ENCODE measurements around the gene PCSK7.
A peak's percentile ranks its signal among the peaks of the same experiment; 100 is the strongest.

PCSK7 gene

DNA sequence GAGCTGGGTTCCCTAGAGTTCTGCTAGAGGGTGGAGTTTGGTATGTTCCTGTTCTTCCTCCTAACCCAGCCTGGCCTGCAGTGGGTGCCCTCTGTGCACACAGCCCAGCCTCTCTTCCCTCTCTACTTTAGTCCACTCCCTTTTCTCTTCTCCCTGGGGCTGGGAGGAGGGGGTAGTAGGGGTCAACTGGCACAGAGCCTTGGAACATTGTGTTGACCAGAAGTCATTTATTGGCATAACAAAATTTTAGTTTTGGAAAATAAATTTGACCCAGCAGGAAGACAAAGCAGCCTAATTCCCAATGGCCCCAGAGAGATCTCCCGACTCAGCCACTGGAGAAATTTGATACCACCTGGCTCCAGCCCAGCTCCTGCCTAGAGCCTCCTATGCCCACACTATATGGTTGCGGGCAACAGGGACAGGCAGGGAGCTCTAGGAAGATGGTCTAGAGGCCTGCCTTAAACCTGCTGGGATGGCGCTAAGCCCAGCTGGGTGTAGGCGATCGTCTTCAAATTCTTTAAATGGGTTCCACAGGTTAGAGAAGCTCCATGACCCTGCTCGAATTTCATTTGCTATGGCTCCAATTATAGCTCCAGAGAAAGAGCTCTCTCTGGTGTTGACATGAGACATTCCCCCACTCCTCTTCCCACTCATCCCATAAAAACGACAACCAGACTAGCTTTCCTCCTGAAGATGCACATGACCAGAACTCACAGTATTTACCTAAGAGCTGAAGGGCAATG lies 9.9 kb downstream of the PCSK7 start:
- POLR2A ChIA-PET = interaction anchor here (0.7 to 1.7 kb wide), 8 partner anchors 9 to 78 kb away, joined by 3 to 11 read pairs (median 3); partner anchors contain the start of genes PAFAH1B2, PCSK7, RNF214 and SIDT2
- CTCF ChIA-PET = interaction anchor here (0.6 to 4.0 kb wide), 17 partner anchors 9 to 1555 kb away, joined by 3 to 39 read pairs (median 4); partner anchors contain the start of genes APOA5 and PCSK7
- Histone ChIP-seq H3K36me3 (ENCODE audit: control insufficient read depth in 2 of 2, insufficient read depth in 1 of 2, low read length in 2 of 2) (peaks cover 0 to 87% of the 10 kb centered on the region in 2 experiments; a peak in 1 of 3 replicates), H3K4me1 (ENCODE audit: control insufficient read depth, insufficient read depth, low read length) (peaks cover 3% of the 10 kb centered on the region; the same call in 1 of the 2 replicates), H3K9me3 (ENCODE audit: control insufficient read depth, insufficient read depth, low read depth, low read length) (no peaks in the 10 kb centered on the region), H3K4me3 (ENCODE audit: low read depth, low read length) (no peak overlapping the region), H3K27ac (ENCODE audit: extremely low read depth, low read depth, low read length) (peak overlapping the region; percentile 20; the same call in 1 of the 2 replicates)
- TF ChIP-seq HOXC10 (CRISPR knock-in tag; IDR thresholded peaks at IDR 0.05) = no peak
- no peak for TF ChIP-seq ZEB2 (tag by site-specific recombination; IDR thresholded peaks at IDR 0.05)
- TF ChIP-seq ZNF707 (tag by site-specific recombination; IDR thresholded peaks at IDR 0.05) = no peak
- no peak for TF ChIP-seq ZBTB20 (tag by site-specific recombination; IDR thresholded peaks at IDR 0.05)
- no peak for TF ChIP-seq KLF16 (tag by site-specific recombination; IDR thresholded peaks at IDR 0.05)
- TF ChIP-seq ZNF223 (tag by site-specific recombination; IDR thresholded peaks at IDR 0.05) = no peak
- TF ChIP-seq IKZF3 (tag by site-specific recombination; IDR thresholded peaks at IDR 0.05) = peak; percentile 76; the same call in 1 of the 2 replicates
- no peak for TF ChIP-seq PRDM2 (tag by site-specific recombination; IDR thresholded peaks at IDR 0.05; ENCODE audit: borderline replicate concordance)
- no peak for TF ChIP-seq ZNF2 (tag by site-specific recombination; IDR thresholded peaks at IDR 0.05)
- no peak for TF ChIP-seq ZNF214 (tag by site-specific recombination; IDR thresholded peaks at IDR 0.05; ENCODE audit: borderline replicate concordance)
- TF ChIP-seq ZXDB (tag by site-specific recombination; IDR thresholded peaks at IDR 0.05) = 0 out of 2 replicates have a peak, but pooled peaks have one; percentile 23
- no peak for TF ChIP-seq ZNF776 (tag by site-specific recombination; IDR thresholded peaks at IDR 0.05; ENCODE audit: borderline replicate concordance)
- peak; percentile 52 for TF ChIP-seq ZBTB8A (tag by site-specific recombination; IDR thresholded peaks at IDR 0.05)
- TF ChIP-seq BCL6B (tag by site-specific recombination; IDR thresholded peaks at IDR 0.05) = no peak
- TF ChIP-seq ZNF174 (tag by site-specific recombination; IDR thresholded peaks at IDR 0.05) = no peak
- TF ChIP-seq ZNF350 (tag by site-specific recombination; IDR thresholded peaks at IDR 0.05) = no peak
- TF ChIP-seq ZNF10 (tag by site-specific recombination; IDR thresholded peaks at IDR 0.05) = no peak
- TF ChIP-seq ZNF76 (tag by site-specific recombination; IDR thresholded peaks at IDR 0.05; ENCODE audit: borderline replicate concordance, low read depth) = no peak
- no peak for TF ChIP-seq ZNF114 (tag by site-specific recombination; IDR thresholded peaks at IDR 0.05)
- TF ChIP-seq, protein P1, sequence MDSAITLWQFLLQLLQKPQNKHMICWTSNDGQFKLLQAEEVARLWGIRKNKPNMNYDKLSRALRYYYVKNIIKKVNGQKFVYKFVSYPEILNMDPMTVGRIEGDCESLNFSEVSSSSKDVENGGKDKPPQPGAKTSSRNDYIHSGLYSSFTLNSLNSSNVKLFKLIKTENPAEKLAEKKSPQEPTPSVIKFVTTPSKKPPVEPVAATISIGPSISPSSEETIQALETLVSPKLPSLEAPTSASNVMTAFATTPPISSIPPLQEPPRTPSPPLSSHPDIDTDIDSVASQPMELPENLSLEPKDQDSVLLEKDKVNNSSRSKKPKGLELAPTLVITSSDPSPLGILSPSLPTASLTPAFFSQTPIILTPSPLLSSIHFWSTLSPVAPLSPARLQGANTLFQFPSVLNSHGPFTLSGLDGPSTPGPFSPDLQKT (IDR thresholded peaks at IDR 0.05; ENCODE audit: borderline replicate concordance, low read depth, low read length) = no peak
- TF ChIP-seq ZNF266 (tag by site-specific recombination; IDR thresholded peaks at IDR 0.05; ENCODE audit: low read depth) = no peak
- TF ChIP-seq KLF9 (tag by site-specific recombination; IDR thresholded peaks at IDR 0.05; ENCODE audit: low read depth) = no peak
- no peak for TF ChIP-seq HOXD13 (CRISPR knock-in tag; IDR thresholded peaks at IDR 0.05; ENCODE audit: borderline replicate concordance)
- no peak for TF ChIP-seq ZNF354C (tag by site-specific recombination; IDR thresholded peaks at IDR 0.05; ENCODE audit: borderline replicate concordance, low read depth)
- TF ChIP-seq, protein P2, sequence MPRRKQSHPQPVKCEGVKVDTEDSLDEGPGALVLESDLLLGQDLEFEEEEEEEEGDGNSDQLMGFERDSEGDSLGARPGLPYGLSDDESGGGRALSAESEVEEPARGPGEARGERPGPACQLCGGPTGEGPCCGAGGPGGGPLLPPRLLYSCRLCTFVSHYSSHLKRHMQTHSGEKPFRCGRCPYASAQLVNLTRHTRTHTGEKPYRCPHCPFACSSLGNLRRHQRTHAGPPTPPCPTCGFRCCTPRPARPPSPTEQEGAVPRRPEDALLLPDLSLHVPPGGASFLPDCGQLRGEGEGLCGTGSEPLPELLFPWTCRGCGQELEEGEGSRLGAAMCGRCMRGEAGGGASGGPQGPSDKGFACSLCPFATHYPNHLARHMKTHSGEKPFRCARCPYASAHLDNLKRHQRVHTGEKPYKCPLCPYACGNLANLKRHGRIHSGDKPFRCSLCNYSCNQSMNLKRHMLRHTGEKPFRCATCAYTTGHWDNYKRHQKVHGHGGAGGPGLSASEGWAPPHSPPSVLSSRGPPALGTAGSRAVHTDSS (tag by site-specific recombination; IDR thresholded peaks at IDR 0.05) = no peak
- no peak for TF ChIP-seq ZNF645 (tag by site-specific recombination; IDR thresholded peaks at IDR 0.05)
- TF ChIP-seq ZNF785 (tag by site-specific recombination; IDR thresholded peaks at IDR 0.05) = no peak

Measured in HEK293 (cell line).